GM21367 (cell line): ENCODE results near the gene RCOR1.
"Not testable (repeated sequence)": the region's sequence is repeated elsewhere in the genome, so short reads cannot be mapped to it uniquely, and the experiment has no call there.

ENCODE experiments used
- ATAC-seq: cut with Tn5 transposase; IDR thresholded peaks from one replicate; pipeline ENCODE4 v1.9.1; 2021; ENCODE audit not compliant: unreplicated experiment

RCOR1 gene

DNA sequence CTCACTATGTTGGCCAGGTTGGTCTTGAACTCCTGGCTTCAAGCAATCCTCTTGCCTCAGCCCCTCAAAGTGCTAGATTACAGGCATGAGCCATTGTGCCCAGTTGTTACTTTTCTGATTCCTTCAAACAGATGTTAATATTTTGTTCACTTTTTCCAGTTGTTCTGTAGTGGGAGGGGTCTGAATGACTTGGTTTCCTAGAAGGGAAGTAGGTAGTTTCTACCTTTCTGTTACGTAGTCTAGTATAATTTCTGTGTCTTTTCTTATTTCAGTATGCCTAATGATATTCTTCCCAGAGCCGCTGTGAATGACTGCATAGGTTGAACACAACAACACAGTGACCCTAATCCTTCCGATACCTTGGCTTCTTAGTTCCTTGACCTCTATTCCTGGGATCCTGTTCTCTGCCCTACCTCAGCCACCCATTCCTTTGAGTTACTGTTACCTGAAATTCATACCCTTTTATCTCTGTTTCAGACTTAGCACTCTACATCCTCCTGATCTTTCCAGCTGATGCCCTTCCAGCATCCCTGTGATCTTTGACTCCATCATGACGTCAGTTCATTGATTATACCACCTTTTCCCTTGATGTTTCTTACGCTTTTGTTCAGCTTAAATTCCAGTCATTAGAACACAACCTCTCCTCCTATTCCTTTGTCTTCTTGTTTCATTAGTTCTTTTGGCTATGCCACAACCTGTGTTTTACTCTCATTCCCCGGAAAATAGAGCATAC lies 33.3 kb downstream of the RCOR1 start:
- ATAC-seq: no peak

DNA sequence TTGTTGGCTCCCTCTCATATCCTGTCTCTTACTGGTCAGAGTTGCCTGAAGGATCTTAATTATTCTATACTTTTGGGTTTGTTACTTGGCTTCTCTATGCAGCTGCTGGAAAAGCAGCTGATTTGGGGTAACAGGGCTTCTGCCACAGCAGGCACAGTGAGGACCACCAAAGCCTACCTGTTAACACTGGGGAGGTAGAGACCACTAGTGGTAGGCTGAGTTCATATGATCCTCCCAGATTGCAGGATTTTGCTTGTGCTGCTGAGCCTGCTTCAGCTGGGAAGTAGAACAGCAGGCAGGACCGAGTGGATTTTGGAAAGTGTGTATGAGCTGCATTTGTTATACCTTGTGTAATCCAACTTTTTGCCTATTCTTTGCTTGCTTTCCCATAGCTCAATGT lies 34.1 kb downstream of the RCOR1 start:
- no peak for ATAC-seq

DNA sequence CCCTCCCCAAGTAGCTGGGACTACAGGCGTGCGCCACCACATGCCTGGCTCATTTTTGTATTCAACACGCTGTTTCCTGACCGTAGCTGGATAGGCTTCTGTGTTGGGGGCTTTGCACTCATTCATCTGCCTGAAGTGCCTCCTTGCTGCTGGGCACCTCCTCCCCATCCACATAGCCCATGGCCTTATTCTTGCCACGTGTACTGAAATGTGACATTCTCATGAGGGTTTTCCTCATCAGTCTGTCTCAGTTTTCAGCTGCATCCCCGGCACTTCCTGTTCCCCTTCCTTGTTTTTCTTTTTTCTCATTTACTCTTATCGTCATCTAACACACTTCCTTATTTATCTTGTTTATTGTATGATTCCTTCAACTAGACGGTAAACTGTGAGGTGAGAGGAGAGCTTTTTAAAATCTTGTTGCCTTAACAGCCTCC lies 36.6 kb downstream of the RCOR1 start:
- no peak for ATAC-seq

DNA sequence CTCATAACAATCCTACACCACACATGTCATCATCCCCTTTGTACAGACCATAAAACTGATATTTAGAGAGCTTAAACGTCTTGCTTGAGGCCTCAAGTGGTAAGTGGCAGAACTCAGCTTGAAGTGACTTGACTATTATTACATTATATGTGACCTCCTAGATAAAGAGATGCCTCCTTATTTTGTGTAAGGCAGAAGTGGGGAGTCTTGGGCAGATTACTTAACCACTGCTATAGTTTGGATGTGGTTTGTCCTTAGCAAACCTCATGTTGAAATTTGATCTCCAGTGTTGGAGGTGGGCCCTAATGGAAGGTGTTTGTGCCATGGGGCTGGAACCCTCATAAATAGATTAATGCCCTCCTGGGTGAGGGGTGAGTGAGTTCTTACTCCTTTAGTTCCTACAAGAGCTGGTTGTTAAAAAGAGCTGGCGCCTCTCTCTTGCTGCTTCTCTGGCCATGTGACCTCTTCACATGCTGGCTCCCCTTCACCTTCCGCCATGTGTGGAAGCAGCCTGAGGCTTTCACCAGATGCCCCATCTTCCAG lies 37.4 kb downstream of the RCOR1 start:
- no peak for ATAC-seq

DNA sequence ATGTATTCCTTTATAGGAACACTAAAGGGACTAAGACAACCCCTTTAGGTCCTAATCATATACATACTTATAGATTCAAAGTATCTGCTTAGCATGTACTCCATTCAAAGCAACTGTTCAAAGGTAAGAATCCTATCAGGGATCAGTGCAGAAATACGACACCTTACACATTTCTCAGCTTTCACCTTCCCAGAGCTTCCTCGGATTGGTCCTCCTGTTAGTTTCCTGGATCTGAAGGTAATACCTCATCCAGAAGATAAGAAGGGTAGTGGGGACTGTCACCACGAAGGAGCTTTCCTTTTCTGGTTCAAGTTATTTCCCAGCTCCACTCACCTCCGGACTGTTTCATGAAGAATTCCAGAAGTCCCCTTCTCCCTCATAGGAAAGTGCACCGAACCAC lies 38.0 kb downstream of the RCOR1 start:
- no peak for ATAC-seq

DNA sequence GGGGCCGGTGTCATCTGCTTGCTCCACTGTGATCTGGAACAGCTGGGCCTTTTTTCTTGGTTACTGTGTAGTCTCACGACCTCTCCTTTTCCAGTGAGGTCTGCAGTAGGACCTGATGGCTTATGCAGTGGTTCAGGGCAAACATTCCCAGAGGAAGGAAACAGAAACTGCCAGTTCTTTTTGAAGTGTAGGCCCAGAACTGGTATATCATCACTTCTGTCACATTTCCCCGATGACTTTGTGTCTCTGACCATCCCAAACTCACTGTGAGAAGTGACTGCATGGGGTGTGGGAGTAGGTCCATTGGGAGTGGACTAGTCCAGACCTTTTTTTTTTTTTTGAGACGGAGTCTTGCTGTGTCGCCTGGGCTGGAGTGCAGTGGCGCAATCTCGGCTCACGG lies 38.4 kb downstream of the RCOR1 start:
- ATAC-seq: no peak

DNA sequence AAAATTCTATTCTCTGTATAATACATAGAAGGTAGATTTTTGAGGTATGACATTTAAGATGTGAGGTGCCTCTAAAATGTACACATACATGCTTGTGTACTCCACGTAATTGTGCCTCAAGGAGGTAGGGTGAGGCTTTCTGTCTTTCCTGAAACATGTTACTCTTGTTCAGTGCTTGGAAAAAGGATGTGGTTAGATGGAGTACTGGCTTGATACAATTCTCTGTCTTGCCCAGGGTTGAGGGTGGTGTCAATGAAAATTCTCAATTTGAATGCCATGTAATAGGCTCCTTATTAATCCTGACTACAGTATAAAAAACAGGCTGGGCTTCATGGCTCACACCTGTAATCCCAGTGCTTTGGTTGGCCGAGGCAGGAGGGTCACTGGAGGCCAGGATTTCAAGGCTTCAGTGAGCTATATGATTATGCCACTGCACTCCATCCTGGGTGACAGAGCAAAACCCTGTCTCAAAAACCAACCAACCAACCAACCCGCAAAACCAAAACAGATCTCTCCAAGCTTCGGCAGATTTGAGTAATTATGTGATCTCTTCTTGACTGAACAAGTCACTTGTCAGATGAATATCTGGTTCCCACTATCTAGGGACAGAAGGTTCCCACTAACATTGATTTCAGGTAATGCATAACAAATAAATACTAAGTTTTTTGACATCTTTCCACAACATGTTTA lies 41.6 kb downstream of the RCOR1 start:
- no peak for ATAC-seq

DNA sequence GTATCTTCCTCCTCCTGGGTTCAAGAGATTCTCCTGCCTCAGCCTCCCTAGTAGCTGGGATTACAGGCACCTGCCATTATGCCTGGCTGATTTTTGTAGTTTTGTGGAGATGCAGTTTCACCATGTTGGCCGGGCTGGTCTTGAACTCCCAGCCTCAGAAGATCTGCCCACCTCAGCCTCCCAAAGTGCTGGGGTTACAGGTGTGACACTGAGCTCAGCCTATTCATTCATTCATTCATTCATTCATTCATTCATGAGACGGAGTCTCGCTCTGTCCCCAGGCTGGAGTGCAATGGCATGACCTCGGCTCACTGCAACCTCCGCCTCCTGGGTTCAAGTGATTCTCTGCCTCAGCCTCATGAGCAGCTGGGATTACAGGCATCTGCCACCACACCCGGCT lies 47.2 kb downstream of the RCOR1 start:
- ATAC-seq: not testable (repeated sequence)

DNA sequence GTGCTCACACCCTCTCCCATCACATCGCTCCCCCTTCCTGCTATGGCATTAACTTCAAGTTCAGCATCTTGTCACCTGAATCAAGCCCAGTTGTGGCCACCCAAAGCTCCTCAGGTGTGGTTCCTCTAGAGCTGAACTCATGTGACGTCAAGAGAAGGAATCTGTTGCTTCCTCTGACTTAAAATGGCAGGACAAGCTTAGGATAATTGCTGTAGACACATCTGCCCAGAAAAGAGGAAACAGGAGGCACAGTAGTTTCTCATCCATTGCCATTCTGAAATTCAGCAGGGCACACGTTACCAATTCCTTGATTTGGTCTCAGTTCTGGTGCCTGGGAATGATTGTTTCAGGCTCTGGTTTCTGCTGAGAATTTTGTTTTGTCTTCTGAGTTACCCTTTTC lies 52.1 kb downstream of the RCOR1 start:
- no peak for ATAC-seq

DNA sequence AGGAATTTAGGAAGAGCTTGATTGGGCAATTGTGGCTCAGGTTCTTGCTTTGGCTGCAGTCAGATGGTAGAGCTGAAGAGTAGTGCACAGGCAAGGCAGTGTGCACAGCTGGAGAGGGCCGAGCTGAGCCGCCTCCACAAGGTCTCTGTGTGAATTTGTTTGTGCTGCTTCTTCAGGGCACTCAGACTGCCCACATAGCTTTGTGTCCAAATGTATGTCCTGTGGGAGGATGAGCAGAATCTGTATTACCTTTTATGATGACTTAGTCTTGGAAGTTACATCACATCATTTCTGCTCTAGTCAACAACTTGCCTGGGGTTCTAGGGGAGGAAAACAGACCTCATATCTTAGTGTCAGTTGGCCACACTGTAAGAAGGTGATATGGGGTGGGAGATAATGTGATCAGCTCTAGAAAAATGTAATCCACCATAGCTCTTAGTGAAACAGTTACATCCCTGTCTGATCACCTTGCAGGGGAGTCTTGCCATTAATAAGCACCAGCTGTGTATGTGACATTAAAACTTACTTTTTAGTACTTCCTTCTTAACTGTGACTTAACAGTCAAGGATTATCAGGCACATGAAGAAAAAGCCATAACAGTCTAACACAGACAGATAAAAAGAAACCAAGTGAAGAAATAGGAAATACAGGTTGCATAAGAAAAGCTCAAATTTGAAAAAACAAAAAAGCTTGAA lies 53.4 kb downstream of the RCOR1 start:
- ATAC-seq: no peak

DNA sequence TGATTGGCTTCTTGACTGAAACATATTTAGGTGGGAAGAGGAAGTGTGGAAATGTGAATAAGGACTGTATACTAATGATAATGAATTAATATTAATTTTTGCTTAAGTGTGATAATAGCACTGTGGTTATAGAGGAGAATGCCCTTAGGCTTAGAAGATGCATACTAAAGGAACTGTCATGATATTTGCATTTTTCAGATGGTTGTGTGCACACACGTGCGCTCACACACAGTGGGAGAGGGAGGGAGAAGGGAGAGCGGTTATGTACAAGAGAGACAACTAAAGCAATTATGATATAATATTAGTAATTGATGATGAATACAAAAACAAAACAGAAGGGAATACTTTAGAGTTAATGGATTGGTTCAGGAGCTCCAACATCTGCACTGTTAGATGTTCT lies 54.2 kb downstream of the RCOR1 start:
- no peak for ATAC-seq

DNA sequence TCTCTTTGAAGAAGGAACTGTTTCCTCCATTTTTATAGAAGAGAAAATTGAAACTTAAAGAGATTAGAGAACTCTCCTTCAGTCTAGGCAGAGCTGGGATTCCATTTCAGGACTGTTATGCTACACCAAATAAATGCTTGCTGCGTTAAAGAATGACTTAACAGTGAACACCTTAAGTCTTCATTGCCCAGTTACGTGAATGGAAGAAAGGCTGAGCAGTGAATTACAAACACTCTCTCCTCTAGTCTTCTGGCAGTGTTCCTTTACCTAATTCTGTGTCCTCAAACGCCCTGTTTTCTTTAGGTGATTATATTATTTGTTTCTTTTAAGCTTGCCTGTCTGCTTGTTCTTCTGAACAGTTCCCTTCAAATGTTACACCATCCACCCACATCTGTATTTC lies 59.7 kb downstream of the RCOR1 start:
- ATAC-seq: no peak

DNA sequence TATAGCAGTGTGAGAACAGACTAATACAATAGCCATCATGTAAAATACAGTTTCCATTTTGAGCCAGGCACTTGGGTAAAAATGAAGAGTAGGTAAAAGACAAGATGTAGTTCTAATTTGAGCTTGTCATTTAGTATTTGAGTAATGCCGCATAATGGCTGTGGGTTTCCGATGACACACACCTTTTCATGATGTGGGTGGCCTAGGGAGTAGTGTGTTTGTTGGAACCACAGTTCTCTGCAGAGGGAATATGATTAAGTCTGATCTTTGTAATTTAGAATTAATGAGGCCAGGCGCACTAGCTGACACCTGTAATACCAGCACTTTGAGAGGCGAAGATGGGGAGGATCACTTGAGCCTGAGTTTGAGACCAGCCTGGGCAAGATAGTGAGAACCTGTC lies 61.8 kb downstream of the RCOR1 start:
- ATAC-seq: no peak

DNA sequence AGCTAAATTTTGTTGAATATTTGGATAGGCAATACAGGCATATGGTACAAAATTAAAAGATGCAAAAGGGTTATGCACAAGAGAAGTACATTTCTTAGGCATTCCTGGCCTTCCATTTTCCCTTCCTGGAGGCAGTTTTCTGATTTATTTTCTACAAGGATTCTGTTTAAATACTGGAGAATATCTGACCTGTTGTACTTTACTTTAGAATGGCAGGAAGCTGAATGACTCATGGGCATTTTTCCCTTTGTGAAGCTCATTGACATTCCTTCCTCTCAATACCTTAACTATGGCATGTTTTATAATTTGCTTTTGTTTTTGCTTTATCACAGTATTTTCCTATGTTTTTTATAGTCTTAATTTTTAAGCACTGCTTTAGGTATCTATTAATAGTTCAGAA lies 62.7 kb downstream of the RCOR1 start:
- ATAC-seq: no peak

DNA sequence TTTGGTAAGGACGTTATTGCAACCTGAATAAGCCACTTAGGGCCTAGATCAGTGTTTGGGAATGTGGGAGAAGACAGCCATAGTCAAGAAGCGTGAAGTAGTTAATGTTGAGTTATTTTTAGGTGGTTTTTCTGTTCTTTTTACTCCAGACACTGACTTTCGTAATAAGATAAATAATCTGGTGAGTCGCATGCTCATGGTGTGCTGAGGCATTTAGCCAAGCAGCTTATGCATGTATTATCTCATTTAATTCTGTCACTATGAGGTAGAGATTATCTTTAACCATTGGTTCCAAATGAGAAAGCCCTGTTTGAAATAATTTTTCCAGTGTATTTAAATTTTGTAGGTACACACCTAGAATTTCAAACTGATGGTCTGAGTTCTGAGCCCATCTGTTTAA lies 67.3 kb downstream of the RCOR1 start:
- no peak for ATAC-seq

DNA sequence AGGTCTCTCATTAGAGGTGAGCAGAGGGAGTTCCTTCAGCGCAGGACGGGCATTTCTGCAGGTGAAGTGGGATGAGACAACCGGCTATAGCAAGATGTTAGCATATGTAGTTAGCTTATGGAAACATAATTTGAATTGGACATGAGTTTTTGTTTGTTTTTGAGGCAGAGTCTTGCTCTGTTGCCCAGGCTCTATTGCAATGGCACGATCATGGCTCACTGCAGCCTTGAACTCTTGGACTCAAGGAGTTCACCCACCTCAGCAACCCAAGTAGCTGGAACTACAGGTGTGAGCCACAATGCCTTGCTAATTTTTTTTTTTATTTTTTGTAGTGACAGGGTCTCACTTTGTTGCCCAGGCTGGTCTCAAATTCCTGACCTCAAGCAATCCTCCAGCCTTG lies 69.2 kb downstream of the RCOR1 start:
- no peak for ATAC-seq

DNA sequence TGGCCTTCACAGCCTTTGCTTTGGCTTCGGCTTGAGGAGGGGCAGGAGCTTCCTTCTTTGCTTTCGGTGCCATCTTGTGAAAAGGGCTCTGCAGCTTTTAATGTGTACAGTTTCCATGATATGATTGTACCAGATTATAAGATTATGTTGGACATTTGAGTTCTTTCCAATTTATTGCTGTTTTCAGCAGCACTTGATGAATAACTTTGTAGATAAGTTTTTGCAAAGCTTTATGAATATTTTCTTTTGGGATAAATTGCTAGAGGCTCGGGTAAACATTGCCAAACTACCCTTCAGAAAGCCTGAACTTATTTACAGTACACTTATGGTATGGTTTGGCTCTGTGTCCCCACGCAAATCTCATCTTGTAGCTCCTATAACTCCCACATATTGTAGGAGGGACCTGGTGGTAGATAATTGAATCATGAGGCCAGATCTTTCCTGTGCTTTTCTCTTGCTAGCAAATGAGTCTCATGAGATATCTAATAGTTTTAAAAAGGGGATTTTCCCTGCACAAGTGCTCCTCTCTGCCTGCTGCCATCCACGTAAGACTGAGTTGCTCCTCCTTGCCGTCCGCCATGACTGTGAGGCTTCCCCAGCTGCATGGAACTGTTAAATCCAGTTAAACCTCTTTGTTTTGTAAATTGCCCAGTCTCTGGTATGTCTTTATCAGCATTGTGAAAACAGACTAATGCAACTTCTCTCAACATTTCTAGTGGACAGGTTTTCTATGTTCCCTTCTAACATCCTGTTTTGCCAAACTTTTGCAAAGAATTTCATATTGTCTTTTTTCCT lies 70.4 kb downstream of the RCOR1 start:
- no peak for ATAC-seq

DNA sequence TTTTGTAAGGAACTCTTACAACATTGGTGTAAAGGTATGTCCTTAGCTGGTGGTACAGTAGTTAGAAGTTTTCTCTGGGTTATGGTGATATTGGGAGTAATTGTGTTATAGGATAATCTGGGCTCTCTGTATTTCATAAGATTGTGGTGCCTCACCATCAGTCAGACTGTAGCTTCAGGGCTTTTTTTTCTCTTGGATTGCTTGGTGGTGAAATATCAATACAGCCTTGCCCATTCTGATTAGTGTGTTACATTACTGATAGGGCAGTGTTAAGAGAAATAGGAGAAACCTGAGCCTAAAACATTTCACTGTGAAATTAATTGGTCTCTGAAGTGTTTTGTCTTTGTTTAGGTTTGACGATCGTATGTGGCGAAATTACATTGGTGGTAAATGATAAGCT lies 71.0 kb downstream of the RCOR1 start:
- ATAC-seq: no peak

DNA sequence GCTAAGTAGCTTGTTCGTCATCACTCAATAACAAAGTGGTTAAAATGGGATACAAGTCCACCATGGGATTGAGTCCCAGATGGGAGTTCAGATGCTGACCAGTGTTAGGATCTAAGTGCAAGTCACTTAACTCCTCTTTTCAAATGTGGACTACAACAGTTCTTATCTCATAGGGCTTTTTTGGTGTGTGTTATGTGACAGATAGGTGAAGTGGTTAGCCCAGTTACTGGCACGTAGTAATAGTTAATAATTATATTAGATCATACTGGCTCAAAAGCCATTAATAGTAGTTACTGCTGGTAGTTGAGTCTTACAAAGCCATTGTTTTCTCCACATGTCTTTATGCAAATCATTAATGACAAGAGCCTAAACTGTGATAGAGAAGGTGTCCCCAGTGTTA lies 73.2 kb downstream of the RCOR1 start:
- ATAC-seq: no peak

DNA sequence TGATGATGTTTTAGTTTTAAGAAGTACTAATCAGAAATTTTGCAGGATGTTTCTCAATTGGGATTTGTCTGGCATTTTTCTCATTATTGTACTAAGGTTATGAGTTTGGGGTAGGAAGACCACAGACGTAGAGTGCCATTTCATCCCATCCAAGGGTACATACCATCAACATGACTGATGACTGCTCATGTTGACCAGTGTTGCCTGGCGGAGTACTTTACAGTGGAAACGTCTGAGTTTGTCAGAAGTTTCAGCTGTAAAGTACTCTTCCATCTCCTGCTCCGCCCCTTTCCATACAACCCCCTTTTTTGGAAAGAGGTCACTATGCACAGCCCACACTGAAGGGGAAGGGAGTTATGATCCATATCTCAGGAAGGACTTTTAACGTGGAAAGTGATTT lies 74.2 kb downstream of the RCOR1 start:
- ATAC-seq: no peak

DNA sequence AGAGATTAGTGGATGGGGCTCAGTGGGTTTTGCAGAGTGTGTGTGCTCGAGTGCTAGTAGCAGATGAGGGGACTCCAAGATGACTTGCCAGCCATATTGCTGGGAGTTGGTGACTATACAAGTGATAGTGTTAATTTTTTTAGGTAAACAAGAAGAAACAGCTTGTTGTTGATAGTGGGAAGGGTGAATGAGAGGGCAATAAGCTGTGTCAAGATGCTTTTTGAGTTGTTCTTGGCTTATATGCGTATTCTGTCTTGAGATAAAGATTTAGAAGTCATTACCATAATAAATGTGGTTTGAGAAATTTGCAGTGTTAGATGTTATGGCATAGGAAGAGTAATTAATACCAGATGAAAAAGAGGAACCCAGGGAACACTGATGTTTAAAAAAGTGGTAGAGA lies 75.3 kb downstream of the RCOR1 start:
- no peak for ATAC-seq
